AG10803 (cell line): ENCODE measurements around the gene ESF1.

Experiments
- DNase-seq: peaks from one replicate; pipeline ENCODE4 v3.0.0; 2010; ENCODE audit warnings: low read depth
- H3K4me3 ChIP-seq: 2 replicates; pipeline ENCODE4 v1.5.1; 2011; ENCODE audit warnings: mild to moderate bottlenecking, low read length, control low read depth
- CTCF ChIP-seq: conservative IDR thresholded peaks from 2 replicates; pipeline ENCODE4 v1.5.1; 2011; ENCODE audit warnings: mild to moderate bottlenecking, low read length, control low read depth, inconsistent platforms

The ESF1 gene

GRCh38 chr20:13809373-13809772 is 24.7 kb upstream of the ESF1 start:
- TF ChIP-seq CTCF = no peak
- H3K4me3 ChIP-seq = no peak overlapping the region
- no peak for DNase-seq

GRCh38 chr20:13800728-13801134 is 16.0 kb upstream of the ESF1 start:
- DNase-seq = peak; percentile 98
- no peak for TF ChIP-seq CTCF
- no peak overlapping the region for H3K4me3 ChIP-seq

GRCh38 chr20:13799974-13800373 is 15.3 kb upstream of the ESF1 start:
- no peak for DNase-seq
- H3K4me3 ChIP-seq = no peak overlapping the region
- TF ChIP-seq CTCF = no peak

- no peak for TF ChIP-seq CTCF
- no peak overlapping the region for H3K4me3 ChIP-seq
- no peak for DNase-seq
Observed at GRCh38 chr20:13799040-13799439, 14.3 kb upstream of the ESF1 start.

- TF ChIP-seq CTCF = no peak
- no peak overlapping the region for H3K4me3 ChIP-seq
- no peak for DNase-seq
Observed at GRCh38 chr20:13794667-13795066, 9.9 kb upstream of the ESF1 start.

- H3K4me3 ChIP-seq = no peak overlapping the region
- no peak for TF ChIP-seq CTCF
- no peak for DNase-seq
Observed at GRCh38 chr20:13793001-13793400, 8.3 kb upstream of the ESF1 start.

GRCh38 chr20:13791540-13792459 is 7.1 kb upstream of the ESF1 start:
- no peak for TF ChIP-seq CTCF
- H3K4me3 ChIP-seq = no peak overlapping the region
- no peak for DNase-seq
